ENCODE data around the gene FBXO21.
"Not testable (repeated sequence)": the region's sequence is repeated elsewhere in the genome, so short reads cannot be mapped to it uniquely, and the experiment has no call there.

- not testable (repeated sequence) for TF ChIP-seq ESRRG (CRISPR knock-in tag; IDR thresholded peaks at IDR 0.05); PATZ1 (CRISPR knock-in tag; IDR thresholded peaks at IDR 0.05; ENCODE audit: borderline replicate concordance); ZC3H10 (CRISPR knock-in tag; IDR thresholded peaks at IDR 0.05); RARB (CRISPR knock-in tag; IDR thresholded peaks at IDR 0.05); CSRNP3 (CRISPR knock-in tag; IDR thresholded peaks at IDR 0.05); ZFP3 (CRISPR knock-in tag; IDR thresholded peaks at IDR 0.05); POU6F1 (CRISPR knock-in tag; IDR thresholded peaks at IDR 0.05; ENCODE audit: borderline replicate concordance, low read depth); CREB5 (CRISPR knock-in tag; IDR thresholded peaks at IDR 0.05; ENCODE audit: low read depth); ARNTL (CRISPR knock-in tag; IDR thresholded peaks at IDR 0.05; ENCODE audit: borderline replicate concordance, low read depth); ZNF8 (CRISPR knock-in tag; IDR thresholded peaks at IDR 0.05); SNAI2 (CRISPR knock-in tag; IDR thresholded peaks at IDR 0.05); CSDC2 (CRISPR knock-in tag; IDR thresholded peaks at IDR 0.05)
Measured at GRCh38 chr12:117220947-117221346, 30.7 kb upstream of the FBXO21 start.

Data from SK-N-SH treated with all-trans-retinoic acid at 6 μM for 48 hours (cell line).